ENCODE data around the gene MTARC1.

The MTARC1 gene

DNA sequence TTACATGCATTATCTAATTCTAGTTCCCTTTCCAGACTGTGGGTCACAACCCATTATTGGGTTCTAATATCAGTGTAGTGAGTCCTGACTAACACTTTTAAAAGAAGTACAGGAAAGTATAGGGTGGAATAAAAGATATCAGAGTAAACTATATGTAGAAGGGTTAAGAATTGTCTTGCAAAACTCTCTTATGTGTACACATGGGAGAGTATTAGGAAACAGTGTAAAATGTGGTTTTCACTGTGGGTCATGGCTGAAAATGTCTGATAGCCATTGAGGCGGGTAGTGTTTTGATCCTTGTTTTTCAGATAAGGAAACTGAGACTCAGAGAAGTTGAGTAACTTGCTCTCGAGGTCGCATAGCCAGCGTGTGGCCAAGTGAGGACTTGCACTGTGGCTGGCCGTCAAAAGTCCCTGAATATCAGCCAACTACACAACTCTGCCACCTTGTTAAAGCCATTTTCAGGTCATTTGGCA, 18.5 kb upstream of the MTARC1 start:
- TF ChIP-seq, protein P1, sequence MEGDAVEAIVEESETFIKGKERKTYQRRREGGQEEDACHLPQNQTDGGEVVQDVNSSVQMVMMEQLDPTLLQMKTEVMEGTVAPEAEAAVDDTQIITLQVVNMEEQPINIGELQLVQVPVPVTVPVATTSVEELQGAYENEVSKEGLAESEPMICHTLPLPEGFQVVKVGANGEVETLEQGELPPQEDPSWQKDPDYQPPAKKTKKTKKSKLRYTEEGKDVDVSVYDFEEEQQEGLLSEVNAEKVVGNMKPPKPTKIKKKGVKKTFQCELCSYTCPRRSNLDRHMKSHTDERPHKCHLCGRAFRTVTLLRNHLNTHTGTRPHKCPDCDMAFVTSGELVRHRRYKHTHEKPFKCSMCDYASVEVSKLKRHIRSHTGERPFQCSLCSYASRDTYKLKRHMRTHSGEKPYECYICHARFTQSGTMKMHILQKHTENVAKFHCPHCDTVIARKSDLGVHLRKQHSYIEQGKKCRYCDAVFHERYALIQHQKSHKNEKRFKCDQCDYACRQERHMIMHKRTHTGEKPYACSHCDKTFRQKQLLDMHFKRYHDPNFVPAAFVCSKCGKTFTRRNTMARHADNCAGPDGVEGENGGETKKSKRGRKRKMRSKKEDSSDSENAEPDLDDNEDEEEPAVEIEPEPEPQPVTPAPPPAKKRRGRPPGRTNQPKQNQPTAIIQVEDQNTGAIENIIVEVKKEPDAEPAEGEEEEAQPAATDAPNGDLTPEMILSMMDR (IDR thresholded peaks at IDR 0.05; ENCODE audit: control insufficient read depth, insufficient read depth, low read depth, low read length, missing control alignments) = no peak
- DNase-seq (ENCODE audit: low read depth) = no peak
- H3K4me3 ChIP-seq (ENCODE audit: control insufficient read depth, low read depth, low read length) = no peak overlapping the region

DNA sequence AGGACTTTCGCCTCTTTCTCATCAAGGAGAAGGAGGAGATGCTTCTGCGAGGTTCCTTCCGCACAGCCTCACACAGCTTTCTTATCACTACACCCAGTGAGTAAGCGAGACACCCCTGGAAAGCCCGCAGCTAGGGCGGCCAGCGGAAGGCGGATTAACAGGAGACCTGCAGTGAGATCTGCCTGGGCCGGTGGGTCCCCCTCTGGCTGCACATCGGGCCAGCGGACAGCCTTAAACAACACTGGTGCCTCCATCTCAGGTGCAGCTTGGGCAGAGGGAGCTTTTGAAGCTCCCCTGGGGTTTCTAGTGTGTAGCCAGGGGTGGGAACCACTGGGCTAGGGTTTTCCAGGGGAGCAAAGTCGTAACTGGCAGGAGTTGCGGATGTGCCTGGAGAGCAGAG, 17.5 kb upstream of the MTARC1 start:
- TF ChIP-seq, protein P1 (IDR thresholded peaks at IDR 0.05; ENCODE audit: control insufficient read depth, insufficient read depth, low read depth, low read length, missing control alignments) = no peak
- no peak overlapping the region for H3K4me3 ChIP-seq (ENCODE audit: control insufficient read depth, low read depth, low read length)
- no peak for DNase-seq (ENCODE audit: low read depth)

DNA sequence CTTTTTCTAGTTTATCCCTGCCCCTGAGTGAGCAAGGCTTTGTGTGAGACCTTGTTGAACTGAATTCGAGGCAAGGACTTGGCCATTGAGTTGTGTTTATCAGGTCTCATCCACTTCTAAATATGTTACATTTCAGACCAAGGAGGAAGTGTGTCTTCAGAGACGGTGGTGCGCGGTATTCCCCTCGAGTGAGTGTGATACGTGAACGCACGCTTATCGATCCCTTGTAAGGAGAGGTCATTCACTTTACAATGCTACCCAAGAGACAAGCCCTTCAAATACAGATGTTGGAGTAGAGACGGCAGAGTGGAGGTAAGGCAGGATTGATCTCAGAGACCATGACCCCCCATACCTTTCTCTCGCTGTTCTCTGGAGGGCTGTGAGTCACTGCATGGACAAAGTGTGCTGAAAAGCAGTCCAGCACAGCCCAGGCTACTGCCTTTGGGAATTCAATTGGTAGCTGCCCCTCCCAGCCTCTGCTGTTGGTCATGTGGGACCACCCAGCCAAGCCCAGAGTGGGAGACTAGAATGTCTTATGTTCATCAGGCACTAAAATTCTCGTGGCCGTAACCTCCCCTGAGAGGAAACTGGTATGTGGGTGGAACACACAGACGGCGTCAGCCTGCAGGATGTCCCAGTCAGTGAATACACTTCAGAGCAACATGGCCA, 16.3 kb upstream of the MTARC1 start:
- TF ChIP-seq, protein P1 (IDR thresholded peaks at IDR 0.05; ENCODE audit: control insufficient read depth, insufficient read depth, low read depth, low read length, missing control alignments) = no peak
- H3K4me3 ChIP-seq (ENCODE audit: control insufficient read depth, low read depth, low read length) = no peak overlapping the region
- DNase-seq (ENCODE audit: low read depth) = no peak

DNA sequence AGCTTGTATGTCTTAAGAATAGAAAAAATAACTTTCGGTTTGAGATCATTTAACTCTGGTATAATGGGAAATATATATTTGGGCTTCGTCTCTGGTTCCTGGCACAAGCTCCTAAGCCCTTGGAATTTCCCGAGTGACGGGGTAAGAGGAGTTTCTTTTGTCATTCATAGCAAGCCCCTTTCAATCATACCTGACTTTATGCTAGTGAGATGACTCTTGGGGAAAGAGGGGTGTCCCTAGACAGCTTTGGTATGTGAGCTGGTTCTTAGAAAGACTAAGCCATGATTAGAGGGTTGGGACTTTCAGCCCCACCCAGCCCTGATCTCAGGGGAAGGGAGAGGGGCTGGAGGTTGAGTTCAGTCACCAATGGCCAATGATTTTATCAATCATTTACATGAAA, 13.9 kb upstream of the MTARC1 start:
- TF ChIP-seq, protein P1 (IDR thresholded peaks at IDR 0.05; ENCODE audit: control insufficient read depth, insufficient read depth, low read depth, low read length, missing control alignments) = no peak
- no peak for DNase-seq (ENCODE audit: low read depth)
- no peak overlapping the region for H3K4me3 ChIP-seq (ENCODE audit: control insufficient read depth, low read depth, low read length)

DNA sequence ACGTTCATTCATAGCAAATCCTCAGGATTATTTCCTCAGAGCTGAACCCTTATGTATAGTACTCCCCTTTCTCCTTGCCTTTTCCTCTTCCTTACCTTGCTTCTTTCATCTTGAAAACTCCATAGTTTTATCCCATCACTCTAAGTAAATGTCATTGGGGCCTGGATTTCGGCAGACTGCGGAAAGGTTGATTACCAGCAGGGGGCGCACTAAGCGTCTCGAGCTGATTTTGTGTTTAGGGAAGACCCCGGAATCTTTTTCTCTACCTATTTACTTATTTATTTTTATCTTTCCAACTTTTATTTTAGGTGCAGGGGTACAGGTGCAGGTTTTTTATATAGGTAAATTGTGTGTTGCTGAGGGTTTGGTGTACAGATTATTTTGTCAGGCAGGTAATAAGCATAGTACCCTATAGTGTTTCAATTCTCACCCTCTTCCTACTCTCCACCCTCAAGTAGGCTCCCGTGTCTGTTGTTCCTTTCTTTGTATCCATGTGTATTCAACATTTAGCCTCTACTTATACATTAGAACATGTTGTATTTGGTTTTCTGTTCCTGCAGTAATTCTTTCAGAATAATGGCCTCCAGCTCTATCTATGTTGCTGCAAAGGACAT, 11.4 kb upstream of the MTARC1 start:
- no peak overlapping the region for H3K4me3 ChIP-seq (ENCODE audit: control insufficient read depth, low read depth, low read length)
- DNase-seq (ENCODE audit: low read depth) = no peak
- TF ChIP-seq, protein P1 (IDR thresholded peaks at IDR 0.05; ENCODE audit: control insufficient read depth, insufficient read depth, low read depth, low read length, missing control alignments) = peak; percentile 81

DNA sequence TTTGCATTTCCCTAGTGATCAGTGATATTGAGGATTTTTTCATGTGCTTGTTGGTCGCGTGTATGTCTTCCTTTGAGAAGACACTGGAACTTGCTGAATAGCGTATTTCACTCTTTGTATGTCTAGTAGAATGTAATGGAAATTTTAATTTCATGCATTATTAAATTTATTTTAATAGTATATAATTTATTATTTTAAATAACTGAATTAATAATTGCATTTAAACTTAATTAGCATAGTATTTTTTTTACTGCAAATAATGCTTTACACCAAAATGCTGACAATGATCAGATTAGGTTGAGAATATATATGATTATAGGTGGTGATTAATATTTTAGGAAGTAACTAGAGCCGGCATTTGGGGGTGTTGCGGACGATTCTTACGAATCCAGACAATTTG, 10.5 kb upstream of the MTARC1 start:
- no peak overlapping the region for H3K4me3 ChIP-seq (ENCODE audit: control insufficient read depth, low read depth, low read length)
- TF ChIP-seq, protein P1 (IDR thresholded peaks at IDR 0.05; ENCODE audit: control insufficient read depth, insufficient read depth, low read depth, low read length, missing control alignments) = no peak
- no peak for DNase-seq (ENCODE audit: low read depth)
